CD14-positive monocyte (primary cell): Measurements from ENCODE around the gene ARHGEF7. TPM values are rescaled to one million over a fixed set of nuclear protein-coding genes. Genes with fewer than 3 reads are reported as not detected.
A peak's percentile ranks its signal among the peaks of the same experiment; 100 is the strongest.

Source experiments
- DNase-seq, 3 donors: peaks; one replicate each; pipeline ENCODE4 v3.0.0-alpha.2; 2011 to 2022
- H2AFZ ChIP-seq: 2 replicates; pipeline ENCODE4 v1.6.0; 2012; ENCODE audit warnings: mild to moderate bottlenecking, low read depth, low read length, inconsistent platforms; ENCODE audit not compliant: insufficient read depth, poor library complexity, severe bottlenecking
- H3K27ac ChIP-seq, 2 donors: 1 replicate in 1 of 2; 2 replicates in 1 of 2; pipeline ENCODE4 v1.5.1; 2012 to 2013; ENCODE audit warnings: low read length in 2 of 2, control low read depth in 1 of 2, inconsistent platforms in 1 of 2, low read depth in 1 of 2, mild to moderate bottlenecking in 1 of 2
- H3K27me3 ChIP-seq, 2 donors: one replicate each; pipeline versions ENCODE4 v1.6.0 to v1.6.1; 2011 to 2013; ENCODE audit warnings: low read length in 2 of 2; ENCODE audit not compliant: control insufficient read depth in 2 of 2, insufficient read depth in 2 of 2
- H3K36me3 ChIP-seq, 2 donors: replicated peaks in 1 of 2; 1 replicate in 1 of 2; 2 replicates in 1 of 2; pipeline versions ENCODE4 v1.5.1 to v1.6.1; 2012 to 2013; ENCODE audit warnings: low read length in 2 of 2, control low read depth in 1 of 2, inconsistent platforms in 1 of 2, mild to moderate bottlenecking in 1 of 2; ENCODE audit not compliant: insufficient read depth in 2 of 2, control insufficient read depth in 1 of 2
- H3K4me1 ChIP-seq, 2 donors: 1 replicate in 1 of 2; 2 replicates in 1 of 2; pipeline versions ENCODE4 v1.5.1 to v1.6.1; 2012 to 2013; ENCODE audit warnings: low read length in 2 of 2, control low read depth in 1 of 2, inconsistent platforms in 1 of 2, mild to moderate bottlenecking in 1 of 2, moderate library complexity in 1 of 2; ENCODE audit not compliant: insufficient read depth in 2 of 2, control insufficient read depth in 1 of 2
- H3K4me2 ChIP-seq: replicated peaks from 2 replicates; pipeline ENCODE3; 2012; ENCODE audit warnings: low read length, moderate library complexity, mild to moderate bottlenecking; ENCODE audit not compliant: poor library complexity, severe bottlenecking; ENCODE audit errors: extremely low read depth
- H3K4me3 ChIP-seq, 3 experiments: fragments of 200-600 bp in 1 of 3; sonication (generic) in 1 of 3; replicated peaks in 1 of 3; 1 replicate in 2 of 3; 2 replicates in 1 of 3; pipeline ENCODE4 v1.5.1; 2011 to 2013; ENCODE audit warnings: low read length in 3 of 3, mild to moderate bottlenecking in 3 of 3, control low read depth in 2 of 3, low read depth in 2 of 3, inconsistent platforms in 1 of 3, moderate library complexity in 1 of 3
- H3K79me2 ChIP-seq: 2 replicates; pipeline ENCODE4 v1.6.0; 2012; ENCODE audit warnings: mild to moderate bottlenecking, control low read depth, inconsistent platforms, low read length, moderate library complexity; ENCODE audit not compliant: insufficient read depth
- H3K9ac ChIP-seq: 2 replicates; pipeline ENCODE4 v1.6.0; 2017; ENCODE audit warnings: low read length, mild to moderate bottlenecking; ENCODE audit not compliant: insufficient read depth, poor library complexity, severe bottlenecking
- H3K9me3 ChIP-seq, 2 donors: replicated peaks in 1 of 2; 1 replicate in 1 of 2; 2 replicates in 1 of 2; pipeline versions ENCODE4 v1.5.1 to v1.6.1; 2012 to 2013; ENCODE audit warnings: low read length in 2 of 2, control low read depth in 1 of 2; ENCODE audit not compliant: control insufficient read depth in 1 of 2, insufficient read depth in 1 of 2
- H4K20me1 ChIP-seq: 2 replicates; pipeline ENCODE4 v1.6.0; 2012; ENCODE audit warnings: mild to moderate bottlenecking, low read length, control low read depth, moderate library complexity; ENCODE audit not compliant: insufficient read depth
- H3K27ac Mint-ChIP-seq, 7 donors: one replicate each; pipeline ENCODE4 v1.8.0; 2020; ENCODE audit warnings: mild to moderate bottlenecking in 7 of 7, mixed read lengths in 7 of 7, moderate library complexity in 6 of 7, inconsistent platforms in 2 of 7
- H3K27me3 Mint-ChIP-seq, 3 donors: one replicate each; pipeline ENCODE4 v1.8.0; 2021 to 2022; ENCODE audit warnings: low read depth in 3 of 3, mild to moderate bottlenecking in 3 of 3, mixed read lengths in 3 of 3, moderate library complexity in 3 of 3, inconsistent platforms in 1 of 3
- H3K36me3 Mint-ChIP-seq, 2 donors: one replicate each; pipeline ENCODE4 v1.8.0; 2020; ENCODE audit warnings: mixed read lengths in 2 of 2, inconsistent platforms in 1 of 2, mild to moderate bottlenecking in 1 of 2
- H3K4me1 Mint-ChIP-seq: one replicate; pipeline ENCODE4 v1.8.0; 2020; ENCODE audit warnings: mild to moderate bottlenecking, mixed read lengths
- H3K4me3 Mint-ChIP-seq, 2 donors: one replicate each; pipeline ENCODE4 v1.8.0; 2020; ENCODE audit warnings: mild to moderate bottlenecking in 2 of 2, mixed read lengths in 2 of 2, moderate library complexity in 1 of 2
- H3K9me3 Mint-ChIP-seq, 7 donors: one replicate each; pipeline ENCODE4 v1.8.0; 2020 to 2022; ENCODE audit warnings: mixed read lengths in 7 of 7, mild to moderate bottlenecking in 6 of 7, moderate library complexity in 6 of 7, inconsistent platforms in 2 of 7
- CTCF ChIP-seq: fragments of 200-600 bp; IDR thresholded peaks from one replicate; pipeline ENCODE4 v1.8.0; 2022; ENCODE audit warnings: antibody characterized with exemption, mild to moderate bottlenecking
- WGBS: methylation state at CpG from one replicate; pipeline ENCODE4 v1.1.5; 2013; ENCODE audit warnings: missing lambda C conversion rate; ENCODE audit not compliant: insufficient coverage; 5-methylcytosine and 5-hydroxymethylcytosine counted together
- intact Hi-C, 2 donors: fragments of 100-400 bp; cut with micrococcal nuclease; formaldehyde crosslinking; loops; one replicate each; pipeline versions ENCODE4 v1.15.0 to v1.15.1; 2023
- polyA plus RNA-seq, 3 donors: library from polyadenylated mRNA; depleted of rRNA in 1 of 3; unstranded in 2 of 3; stranded (reverse) in 1 of 3; fragments of 300-500 nt in 2 of 3; fragments of >200 nt in 1 of 3; fragmentation: Illumina TruSeq in 2 of 3; gene quantifications; 1 replicate in 2 of 3; 2 replicates in 1 of 3; pipeline ENCODE4 v1.2.3, GENCODE V29; 2012 to 2021

ARHGEF7 gene
- polyA plus RNA-seq, 3 donors, result 4.6 to 29.0 (median 6.1) TPM

DNA sequence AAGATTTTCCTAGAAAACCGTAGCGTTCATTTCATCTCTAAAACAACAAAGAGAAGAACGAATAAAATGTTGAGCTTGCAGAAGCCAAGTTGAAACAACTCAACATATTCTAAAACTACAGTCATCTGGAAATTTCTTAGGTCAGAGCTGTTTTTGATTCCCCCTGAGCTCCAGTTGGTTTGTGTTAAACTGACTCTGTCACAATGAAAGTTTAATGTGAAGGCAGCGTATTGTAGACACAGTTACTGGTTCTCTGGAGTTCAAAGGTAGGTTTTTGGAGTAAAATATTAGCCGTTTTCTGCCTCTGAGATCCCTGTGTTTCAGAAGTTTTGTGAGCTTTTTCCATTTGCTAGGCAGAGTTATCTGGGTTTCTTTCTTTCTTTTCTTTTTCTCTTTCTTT is 2.2 kb downstream of the ARHGEF7 start:
- Mint-ChIP-seq H3K4me1 (peaks cover 11% of the 10 kb centered on the region), H3K9me3 (peaks cover 0 to 15% (median 7%) of the 10 kb centered on the region in 7 donors), H3K36me3 (peaks cover 3 to 7% of the 10 kb centered on the region in 2 donors), H3K27ac (no peak overlapping the region), H3K27me3 (peaks cover 62 to 68% (median 64%) of the 10 kb centered on the region in 3 donors), H3K4me3 (peak overlapping the region in 1 of 2 donors; percentile 77)
- H2AFZ ChIP-seq, result no peak overlapping the region
- H3K4me1 ChIP-seq, result peaks cover 3 to 6% of the 10 kb centered on the region in 2 donors
- peaks cover 0 to 20% of the 10 kb centered on the region in 2 donors for H3K9me3 ChIP-seq
- H3K4me2 ChIP-seq, result no peak overlapping the region
- H3K9ac ChIP-seq, result no peak overlapping the region
- no peaks in the 10 kb centered on the region for H4K20me1 ChIP-seq
- no peak for TF ChIP-seq CTCF
- WGBS, result no CpG with 5 or more reads among the region's 5 CpGs
- peaks cover 48 to 61% of the 10 kb centered on the region in 2 donors for H3K27me3 ChIP-seq
- H3K4me3 ChIP-seq, result no peak overlapping the region
- intact Hi-C loops, result no loop called here
- H3K27ac ChIP-seq, result no peak overlapping the region
- H3K79me2 ChIP-seq, result no peaks in the 10 kb centered on the region
- DNase-seq, result no peak
- no peaks in the 10 kb centered on the region for H3K36me3 ChIP-seq

DNA sequence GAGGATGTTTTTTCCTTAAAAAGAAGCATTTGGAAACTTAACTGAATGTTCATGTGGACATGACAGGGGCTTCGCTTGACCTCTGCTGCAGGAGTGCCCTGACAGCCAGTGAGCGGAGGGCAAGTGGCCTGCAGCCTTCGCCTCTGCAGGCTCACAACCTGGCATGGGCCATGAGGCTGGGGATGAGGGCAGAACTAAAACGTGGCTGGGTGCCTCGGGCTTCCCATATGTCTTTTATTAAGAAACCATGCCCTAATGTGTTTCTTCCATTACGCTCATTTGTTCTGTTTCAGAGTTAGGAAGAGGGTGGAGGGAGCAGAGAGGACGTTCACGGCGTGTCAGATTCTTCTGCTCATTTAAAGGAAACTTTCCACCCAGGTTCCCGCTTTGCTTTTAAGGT is 2.9 kb downstream of the ARHGEF7 start:
- no peaks in the 10 kb centered on the region for H3K79me2 ChIP-seq
- no peak for DNase-seq
- H3K4me1 ChIP-seq, result peaks cover 3 to 6% of the 10 kb centered on the region in 2 donors
- H3K27ac ChIP-seq, result no peak overlapping the region
- no peak overlapping the region for H2AFZ ChIP-seq
- H3K4me1 Mint-ChIP-seq, result peaks cover 11% of the 10 kb centered on the region
- intact Hi-C loops, result no loop called here
- H3K4me3 ChIP-seq, result no peak overlapping the region
- no peak for TF ChIP-seq CTCF
- H3K27ac Mint-ChIP-seq, result no peak overlapping the region
- H3K4me2 ChIP-seq, result no peak overlapping the region
- H3K9ac ChIP-seq, result no peak overlapping the region
- WGBS, result 100% methylated on average over 2 of the region's 10 CpGs
- peaks cover 0 to 16% of the 10 kb centered on the region in 2 donors for H3K9me3 ChIP-seq
- no peaks in the 10 kb centered on the region for H3K36me3 ChIP-seq
- peaks cover 0 to 15% (median 6%) of the 10 kb centered on the region in 7 donors for H3K9me3 Mint-ChIP-seq
- H3K4me3 Mint-ChIP-seq, result peak overlapping the region in 1 of 2 donors; percentile 77
- peaks cover 56 to 63% (median 61%) of the 10 kb centered on the region in 3 donors for H3K27me3 Mint-ChIP-seq
- H3K27me3 ChIP-seq, result peaks cover 43 to 54% of the 10 kb centered on the region in 2 donors
- no peaks in the 10 kb centered on the region for H4K20me1 ChIP-seq
- H3K36me3 Mint-ChIP-seq, result peaks cover 3 to 7% of the 10 kb centered on the region in 2 donors
